Skeletal muscle cell (primary cell): ENCODE results near the gene MTA1.

ENCODE experiments used
- DNase-seq: peaks from one replicate; pipeline ENCODE4 v3.0.0-alpha.2; 2010; ENCODE audit warnings: low read depth
- H3K4me3 ChIP-seq: 2 replicates; pipeline ENCODE4 v1.5.1; 2011; ENCODE audit warnings: low read depth, mild to moderate bottlenecking, control low read depth, low read length, moderate library complexity

MTA1 gene

DNA sequence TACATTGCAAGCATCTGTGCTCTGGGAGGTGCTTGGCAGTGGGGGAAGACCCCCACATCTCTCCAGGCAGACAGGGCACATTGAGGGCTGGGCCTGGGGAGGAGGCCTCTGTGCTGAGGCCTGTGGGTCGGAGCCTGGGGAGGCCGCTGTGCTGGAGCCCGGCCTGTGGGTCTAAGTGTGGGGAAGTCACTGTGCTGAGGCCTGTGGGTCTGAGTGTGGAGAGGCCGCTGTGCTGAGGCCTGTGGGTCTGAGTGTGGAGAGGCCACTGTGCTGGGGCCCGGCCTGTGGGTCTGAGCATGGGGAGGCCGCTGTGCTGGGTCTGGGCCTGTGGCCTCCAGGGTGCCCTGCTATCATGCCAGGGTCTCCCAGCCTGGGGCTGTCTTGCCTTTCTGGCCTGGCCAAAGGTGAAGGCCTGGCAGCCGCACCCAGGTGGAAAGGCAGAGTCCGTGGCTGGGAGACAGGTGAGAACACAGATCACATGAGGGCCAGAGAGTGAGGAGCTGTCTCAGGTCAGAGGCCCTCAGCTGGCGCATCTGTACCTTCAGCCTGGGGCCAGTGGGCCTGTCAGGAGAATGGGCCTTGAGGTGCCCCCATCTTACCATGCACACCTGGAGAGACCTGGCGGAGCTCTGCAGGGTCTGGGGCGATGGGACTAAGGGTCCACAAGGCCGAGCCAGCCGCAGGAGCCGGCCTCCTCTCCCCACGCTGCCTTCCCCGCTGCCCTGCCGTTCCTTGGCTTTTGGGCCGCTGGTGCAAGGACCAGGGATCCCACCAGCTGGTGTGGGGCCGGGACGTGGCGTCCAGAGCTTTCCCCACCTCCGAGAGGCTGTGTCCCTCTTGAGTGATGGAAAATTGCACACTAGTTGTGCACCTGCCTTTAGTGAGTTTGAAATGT lies 36.4 kb downstream of the MTA1 start:
- no peak for DNase-seq
- H3K4me3 ChIP-seq, result no peak overlapping the region

DNA sequence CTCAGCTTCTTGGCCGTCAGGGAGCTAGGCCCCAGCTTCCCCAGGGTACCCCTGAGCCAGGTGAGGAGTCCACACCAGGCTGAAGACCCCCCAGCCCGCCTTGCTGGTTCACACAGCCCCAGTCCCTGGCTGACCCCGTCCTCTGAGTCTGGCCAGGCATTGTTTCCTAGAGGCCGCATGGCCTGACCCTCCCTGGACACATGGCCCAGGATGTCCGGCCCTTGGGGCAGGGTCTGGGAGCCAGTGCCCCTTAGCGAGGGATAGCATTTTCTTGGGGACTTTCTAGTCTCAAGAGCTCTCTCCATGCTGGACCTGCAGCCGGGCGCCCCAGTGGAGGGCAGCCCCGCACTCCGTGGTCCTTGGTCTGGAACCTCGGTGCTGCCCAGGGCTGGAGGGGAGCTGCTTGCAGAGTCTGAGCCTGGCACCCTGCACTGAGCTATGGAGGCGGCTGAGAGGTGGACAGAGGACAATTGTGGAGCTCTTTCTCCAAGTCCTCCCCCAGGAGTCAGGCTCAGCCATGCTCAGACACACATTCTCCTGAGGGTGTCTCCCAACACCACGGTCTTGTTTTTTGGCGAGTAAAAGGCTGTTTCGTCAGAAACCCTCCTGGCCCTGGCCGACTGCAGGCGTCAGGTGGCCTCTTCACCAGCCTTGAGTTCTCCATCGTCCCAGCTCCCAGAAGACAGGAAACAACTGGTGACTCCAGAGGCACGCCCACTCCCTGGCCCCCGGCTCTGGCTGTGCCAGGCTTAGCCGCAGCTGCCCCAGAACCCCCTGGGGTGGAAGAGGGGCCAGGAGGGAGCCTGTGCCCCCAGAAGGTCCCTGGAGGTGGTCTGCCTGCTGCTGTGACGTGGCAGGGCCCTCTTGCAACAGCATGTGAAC lies 37.4 kb downstream of the MTA1 start:
- no peak for DNase-seq
- no peak overlapping the region for H3K4me3 ChIP-seq

DNA sequence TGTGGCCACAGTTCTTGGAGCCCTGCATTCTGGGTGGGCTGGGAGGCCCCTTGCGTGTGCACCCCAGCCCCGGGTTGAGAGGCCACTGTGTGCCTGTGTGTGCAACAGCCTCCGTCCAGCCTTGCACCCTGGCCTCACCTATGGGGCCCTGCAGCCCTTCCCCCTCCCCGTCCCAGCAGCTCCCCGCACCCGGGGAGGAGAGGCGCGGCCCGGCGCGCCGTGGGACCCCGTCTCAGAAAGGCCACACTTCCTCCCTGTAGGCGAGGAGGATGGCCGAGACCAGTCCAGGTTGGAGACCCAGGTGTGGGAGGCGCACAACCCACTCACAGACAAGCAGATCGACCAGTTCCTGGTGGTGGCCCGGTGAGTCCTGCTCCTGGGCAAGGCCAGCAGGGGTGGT lies 38.4 kb downstream of the MTA1 start:
- no peak for DNase-seq
- H3K4me3 ChIP-seq, result no peak overlapping the region

DNA sequence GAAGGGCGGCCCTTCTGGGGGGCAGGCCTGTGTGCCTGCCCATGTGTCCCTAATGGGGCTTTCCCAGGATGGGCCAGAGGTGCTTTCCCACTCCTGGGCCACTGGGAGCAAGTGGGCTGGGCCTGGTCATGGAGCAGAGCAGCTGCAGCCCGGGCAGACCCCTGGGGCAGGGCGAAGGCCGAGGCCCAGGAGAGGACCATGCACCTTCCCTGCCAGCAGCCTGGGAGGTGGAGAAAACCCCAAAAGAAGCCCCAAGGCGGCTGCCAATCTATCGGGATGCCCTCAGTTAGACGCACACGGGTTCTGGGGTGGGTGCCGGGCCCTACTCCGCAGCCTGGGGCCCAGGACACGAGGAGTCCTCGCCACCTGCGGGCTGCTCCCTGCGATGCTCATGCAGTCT lies 38.9 kb downstream of the MTA1 start:
- no peak for DNase-seq
- no peak overlapping the region for H3K4me3 ChIP-seq

DNA sequence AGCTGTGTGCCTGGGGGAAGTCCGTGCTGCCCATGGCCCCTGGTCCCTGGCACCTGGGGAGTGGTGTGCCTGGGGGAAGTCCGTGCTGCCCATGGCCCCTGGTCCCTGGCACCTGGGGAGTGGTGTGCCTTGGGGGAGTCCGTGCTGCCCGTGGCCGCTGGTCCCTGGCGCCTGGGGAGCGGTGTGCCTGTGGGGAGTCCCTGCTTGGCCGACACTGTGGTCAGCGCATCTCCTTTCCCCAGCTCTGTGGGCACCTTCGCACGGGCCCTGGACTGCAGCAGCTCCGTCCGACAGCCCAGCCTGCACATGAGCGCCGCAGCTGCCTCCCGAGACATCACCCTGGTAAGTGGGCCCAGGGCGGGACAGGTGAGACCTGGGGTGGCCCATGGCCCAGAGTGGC lies 40.5 kb downstream of the MTA1 start:
- DNase-seq, result no peak
- no peak overlapping the region for H3K4me3 ChIP-seq

DNA sequence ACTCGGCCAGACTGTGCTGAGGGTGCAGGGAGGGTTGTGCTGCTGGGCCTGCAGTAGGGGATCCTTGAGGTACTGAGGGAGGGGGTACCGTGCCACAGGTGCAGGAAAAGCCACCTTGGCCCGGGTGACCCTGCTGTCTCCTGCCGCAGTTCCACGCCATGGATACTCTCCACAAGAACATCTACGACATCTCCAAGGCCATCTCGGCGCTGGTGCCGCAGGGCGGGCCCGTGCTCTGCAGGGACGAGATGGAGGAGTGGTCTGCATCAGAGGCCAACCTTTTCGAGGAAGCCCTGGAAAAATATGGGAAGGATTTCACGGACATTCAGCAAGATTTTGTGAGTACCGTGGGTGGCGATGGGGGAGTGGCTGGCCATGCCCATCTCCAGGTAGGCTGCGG lies 41.0 kb downstream of the MTA1 start:
- DNase-seq, result no peak
- H3K4me3 ChIP-seq, result no peak overlapping the region

DNA sequence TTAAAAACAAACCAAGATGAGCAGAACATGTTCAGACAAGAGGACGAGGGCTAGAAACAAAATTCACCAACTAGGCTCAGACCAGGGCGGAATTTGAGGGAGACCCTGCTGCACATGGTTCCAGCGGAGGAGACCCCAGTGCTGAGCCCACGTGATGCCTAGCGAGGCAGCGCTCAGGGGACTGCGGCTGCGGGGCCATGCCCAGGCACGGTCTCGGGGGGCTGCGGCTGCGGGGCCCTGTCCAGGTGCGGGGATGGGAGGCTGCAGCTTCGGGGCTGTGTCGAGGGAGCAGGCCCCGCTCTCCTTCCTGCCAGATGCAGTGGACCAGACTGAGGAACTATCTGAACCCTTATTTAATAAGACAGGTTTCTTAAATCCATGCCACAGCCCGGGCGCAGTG lies 42.3 kb downstream of the MTA1 start:
- no peak overlapping the region for H3K4me3 ChIP-seq
- DNase-seq, result no peak

DNA sequence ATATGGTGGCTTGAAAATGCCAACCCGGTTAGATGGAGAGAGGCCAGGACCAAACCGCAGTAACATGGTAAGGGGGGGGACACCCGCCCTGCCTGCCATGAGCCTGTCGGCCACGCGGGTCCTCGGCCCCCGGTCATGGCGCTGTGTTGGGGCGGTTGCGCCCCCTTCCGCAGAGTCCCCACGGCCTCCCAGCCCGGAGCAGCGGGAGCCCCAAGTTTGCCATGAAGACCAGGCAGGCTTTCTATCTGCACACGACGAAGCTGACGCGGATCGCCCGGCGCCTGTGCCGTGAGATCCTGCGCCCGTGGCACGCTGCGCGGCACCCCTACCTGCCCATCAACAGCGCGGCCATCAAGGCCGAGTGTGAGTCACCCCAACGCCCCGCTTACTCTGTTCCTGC lies 44.9 kb downstream of the MTA1 start:
- DNase-seq, result no peak
- no peak overlapping the region for H3K4me3 ChIP-seq

DNA sequence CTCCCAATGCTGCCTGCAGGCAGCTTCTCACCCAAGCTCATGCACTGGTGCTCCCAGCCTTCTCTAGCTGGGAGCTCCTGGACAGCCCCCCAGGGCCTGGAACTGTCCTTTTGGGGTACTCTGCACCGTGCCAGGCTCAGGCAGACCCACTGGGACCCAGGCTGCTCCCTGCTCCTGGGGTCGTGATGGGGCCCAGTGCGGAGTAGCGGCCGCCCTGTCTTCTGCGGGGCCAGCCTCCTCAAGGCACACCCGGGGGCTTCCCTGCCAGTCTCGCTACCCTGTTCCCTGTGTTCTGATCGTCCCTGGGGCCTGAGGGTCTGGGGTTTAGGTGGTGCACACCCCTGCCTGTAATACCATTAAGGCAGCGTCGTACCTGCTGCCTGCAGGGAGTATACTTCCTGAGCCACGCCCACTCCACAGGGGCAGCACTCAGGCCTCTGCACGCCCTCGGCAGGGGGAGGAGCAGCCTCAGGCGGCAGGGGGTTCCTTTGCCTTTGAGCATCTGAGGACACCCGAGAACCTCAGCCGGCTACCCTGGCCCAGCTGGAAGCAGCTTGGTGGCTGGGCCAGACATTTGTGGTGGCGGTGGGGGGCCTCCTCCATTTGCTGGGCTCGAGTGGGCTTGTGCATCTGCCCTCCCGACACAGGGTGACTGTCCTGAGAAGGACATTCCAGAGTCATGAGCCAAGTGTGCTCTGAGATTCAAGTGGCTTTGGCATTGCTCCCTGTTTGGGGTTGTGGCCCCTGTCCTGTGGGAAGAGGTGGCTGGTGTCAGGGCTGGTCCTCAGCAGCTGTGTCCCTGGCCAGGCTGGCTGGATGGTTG lies 45.8 kb downstream of the MTA1 start:
- DNase-seq, result no peak
- no peak overlapping the region for H3K4me3 ChIP-seq

DNA sequence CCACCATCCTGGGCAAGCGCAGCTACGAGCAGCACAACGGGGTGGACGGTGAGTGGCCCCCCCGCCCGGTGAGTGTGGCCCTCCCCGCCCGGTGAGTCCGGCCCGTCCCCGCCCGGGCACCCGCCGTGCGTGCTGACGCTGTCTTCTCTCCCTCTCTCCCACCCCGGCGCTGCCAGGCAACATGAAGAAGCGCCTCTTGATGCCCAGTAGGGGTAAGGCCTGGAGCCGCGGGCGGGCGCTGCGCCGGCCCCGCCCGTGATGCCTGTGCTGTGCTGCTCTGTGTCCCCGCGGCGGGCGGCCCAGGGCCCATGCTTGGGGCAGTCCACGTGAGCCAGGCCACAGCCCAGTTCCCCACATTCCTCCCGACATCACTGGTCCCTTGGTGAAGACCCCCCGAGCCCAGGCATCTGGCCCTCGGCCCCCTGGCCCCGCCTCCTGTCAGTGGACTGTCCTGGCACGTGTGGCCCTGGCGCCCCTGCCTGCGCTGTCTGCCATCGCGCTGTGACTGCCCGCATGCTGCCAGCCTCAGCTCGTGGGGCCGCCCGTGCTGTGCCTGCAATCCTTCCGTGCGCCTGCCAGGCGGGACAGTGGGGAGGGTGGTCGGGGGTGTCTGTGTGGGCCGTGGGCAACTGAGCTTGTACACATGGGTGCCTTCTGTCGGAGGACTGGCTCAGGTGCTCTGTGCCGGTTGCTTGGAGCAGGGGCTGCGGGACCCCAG lies 47.1 kb downstream of the MTA1 start:
- no peak for DNase-seq
- H3K4me3 ChIP-seq, result no peak overlapping the region

DNA sequence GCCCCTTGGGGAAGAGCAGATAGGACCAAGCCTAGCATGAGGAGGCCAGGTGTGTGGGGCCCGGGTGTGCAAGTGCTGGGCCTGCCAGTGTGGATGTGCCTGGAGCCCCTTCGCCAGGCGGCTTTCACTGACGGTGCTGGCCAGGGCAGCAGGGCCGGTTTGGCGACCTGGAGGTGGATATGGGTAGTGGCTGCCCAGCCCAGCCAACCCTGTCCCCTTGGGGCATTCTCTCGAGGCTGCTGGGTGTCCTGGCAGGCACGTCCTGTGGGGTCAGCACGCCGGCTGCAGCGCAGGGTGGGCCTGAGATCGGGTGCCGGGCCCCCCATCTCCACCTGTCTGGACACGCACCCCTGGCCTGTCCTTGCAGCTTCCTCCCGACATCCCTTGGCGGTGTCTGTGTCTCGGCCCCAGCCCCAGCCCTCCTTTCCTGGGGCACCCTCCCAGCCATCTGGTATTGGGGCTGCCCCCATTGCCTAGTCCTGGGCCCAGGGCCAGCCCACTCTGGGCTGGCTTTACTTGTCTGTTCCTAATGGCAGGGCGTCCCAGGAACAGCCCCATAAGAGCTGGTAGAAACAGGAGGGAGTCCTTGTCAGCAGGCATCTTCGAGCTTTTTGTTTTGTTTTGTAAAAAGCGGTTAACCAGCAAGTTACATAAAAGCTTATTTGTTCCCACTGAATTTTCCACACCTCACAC lies 47.8 kb downstream of the MTA1 start:
- DNase-seq, result no peak
- no peak overlapping the region for H3K4me3 ChIP-seq

DNA sequence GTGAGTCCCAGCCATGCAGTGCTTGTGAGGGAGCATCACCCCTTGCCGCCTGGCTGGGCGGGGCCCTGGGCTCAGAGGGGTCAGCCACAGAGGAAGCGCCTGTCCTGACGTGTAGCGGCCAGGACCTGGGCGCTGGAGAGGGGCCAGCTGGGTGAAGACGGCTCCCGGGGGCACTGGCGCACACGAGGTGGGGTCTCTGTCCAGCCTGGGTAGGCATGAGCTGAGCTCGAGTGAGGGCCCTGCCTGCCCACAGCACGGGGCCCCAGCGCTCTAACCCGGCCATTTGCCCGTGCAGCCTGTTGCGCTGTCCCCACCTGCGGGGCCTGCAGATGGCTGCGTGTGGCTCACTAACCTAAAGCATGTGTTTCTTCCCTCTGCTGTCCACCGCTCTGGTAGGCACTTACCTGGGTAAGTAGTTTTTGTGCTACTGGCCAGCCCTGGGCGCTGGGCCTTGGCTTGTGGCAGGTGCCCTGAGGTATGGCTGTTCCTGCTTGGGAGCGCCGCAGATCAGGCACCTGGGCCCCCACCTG lies 48.4 kb downstream of the MTA1 start:
- H3K4me3 ChIP-seq, result no peak overlapping the region
- DNase-seq, result no peak

DNA sequence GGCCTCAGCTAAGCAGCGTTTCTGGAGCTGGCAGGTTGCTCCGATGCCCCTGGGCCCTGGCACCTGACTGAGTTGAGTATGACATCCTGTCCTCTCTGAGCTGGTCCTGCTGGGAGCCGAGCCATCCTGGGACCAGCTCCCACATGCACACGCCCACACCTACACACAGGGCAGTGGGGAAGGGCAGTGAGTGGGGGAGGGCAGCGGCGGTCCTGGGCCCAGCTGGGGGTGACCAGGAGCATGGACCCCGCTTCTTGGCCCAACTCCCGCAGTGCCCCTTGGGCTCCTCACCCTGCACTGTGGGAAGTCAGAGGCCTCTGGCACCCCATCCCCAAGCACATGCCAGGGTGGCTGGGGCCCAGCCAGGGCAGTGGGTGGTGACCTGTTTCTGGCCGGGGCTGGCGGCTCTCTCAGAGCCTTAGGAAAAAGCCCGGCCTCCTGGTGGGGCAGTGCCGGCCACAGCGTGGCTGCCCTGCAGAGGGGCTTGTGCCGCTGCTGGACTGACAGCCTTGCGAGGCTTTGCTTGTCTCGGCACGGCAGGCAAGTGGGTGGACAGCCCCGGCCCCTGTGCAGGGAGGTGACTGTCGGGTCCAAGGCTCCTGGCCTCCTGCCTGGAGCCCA lies 49.1 kb downstream of the MTA1 start:
- no peak for DNase-seq
- H3K4me3 ChIP-seq, result no peak overlapping the region

DNA sequence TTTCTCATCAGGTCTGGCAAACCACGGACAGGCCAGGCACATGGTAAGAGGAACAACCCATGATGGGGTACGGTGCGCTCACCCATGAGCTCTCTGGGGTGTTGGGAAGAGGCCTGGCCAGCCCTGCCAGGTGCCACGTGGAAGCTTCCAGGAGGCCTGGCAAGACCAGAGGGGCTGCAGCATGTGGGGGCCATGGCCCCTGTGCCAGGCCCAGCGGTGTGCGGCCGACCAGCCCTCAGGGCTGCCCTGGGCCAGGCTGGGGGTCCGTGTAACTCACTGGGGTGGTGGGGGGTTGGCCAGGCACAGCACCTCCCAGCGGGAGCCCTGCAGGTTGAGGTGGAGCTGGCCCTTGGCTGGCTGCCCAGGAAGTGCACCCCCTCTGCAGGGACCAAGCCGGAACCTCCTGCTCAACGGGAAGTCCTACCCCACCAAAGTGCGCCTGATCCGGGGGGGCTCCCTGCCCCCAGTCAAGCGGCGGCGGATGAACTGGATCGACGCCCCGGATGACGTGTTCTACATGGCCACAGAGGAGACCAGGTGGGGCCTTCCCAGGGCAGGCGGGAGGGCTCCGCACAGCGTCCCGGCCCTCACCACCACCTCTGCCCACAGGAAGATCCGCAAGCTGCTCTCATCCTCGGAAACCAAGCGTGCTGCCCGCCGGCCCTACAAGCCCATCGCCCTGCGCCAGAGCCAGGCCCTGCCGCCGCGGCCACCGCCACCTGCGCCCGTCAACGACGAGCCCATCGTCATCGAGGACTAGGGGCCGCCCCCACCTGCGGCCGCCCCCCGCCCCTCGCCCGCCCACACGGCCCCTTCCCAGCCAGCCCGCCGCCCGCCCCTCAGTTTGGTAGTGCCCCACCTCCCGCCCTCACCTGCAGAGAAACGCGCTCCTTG lies 50.1 kb downstream of the MTA1 start:
- no peak for DNase-seq
- H3K4me3 ChIP-seq, result no peak overlapping the region

DNA sequence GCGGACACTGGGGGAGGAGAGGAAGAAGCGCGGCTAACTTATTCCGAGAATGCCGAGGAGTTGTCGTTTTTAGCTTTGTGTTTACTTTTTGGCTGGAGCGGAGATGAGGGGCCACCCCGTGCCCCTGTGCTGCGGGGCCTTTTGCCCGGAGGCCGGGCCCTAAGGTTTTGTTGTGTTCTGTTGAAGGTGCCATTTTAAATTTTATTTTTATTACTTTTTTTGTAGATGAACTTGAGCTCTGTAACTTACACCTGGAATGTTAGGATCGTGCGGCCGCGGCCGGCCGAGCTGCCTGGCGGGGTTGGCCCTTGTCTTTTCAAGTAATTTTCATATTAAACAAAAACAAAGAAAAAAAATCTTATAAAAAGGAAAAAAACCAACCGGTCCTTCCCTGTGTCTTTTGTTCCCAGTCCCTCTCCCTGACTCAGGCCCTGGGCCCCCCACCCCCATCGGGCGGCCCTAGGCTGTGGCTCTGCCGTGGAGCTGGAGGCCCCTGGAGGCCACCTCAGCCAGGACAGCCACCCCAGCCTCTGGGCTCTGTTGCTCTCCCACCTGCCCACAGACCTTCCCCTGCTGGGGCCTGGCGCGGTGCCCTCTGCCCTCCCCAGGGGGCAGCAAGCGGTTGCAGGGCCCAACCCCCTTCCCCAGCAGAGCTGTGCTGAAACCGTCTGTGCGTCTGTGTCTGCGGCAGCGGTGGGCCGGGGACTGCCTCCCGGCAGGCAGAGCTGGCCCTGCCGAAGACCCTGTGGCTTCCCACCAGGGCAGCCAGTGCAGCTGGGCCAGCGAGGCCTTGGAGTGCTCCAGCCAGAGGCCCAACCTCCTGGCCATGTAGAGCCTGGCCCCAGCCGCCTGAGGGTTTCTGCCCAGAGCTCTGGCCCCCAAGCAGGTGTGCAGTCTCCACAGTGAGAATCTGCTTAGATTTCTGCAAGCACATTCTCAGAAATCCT lies 51.0 kb downstream of the MTA1 start:
- no peak for DNase-seq
- no peak overlapping the region for H3K4me3 ChIP-seq

DNA sequence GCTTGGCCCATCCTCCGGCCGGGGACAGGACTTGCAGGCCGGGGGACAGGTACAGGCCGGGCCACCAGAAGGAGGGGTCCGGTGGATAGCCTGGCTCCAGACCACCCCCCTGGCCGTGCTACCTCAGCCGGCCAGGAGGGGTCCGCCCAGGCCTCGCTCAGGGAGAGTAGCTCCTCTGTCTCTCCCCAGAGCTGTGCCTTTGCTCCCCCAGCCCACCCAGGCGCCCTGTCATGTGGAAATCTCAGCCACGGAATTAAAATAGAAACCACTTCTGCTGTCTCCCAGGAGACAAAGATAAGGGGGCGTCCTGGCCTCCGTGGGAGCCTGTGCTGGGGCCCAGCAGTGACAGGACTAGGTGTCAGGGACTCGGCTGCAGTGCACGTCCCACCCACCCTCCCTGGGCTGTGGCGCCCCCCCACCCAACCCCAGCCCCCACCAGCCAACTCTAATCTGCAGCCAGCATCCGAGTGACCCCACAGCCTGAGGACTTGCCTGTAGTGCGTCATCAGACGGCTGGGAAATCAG lies 51.7 kb downstream of the MTA1 start:
- DNase-seq, result no peak
- no peak overlapping the region for H3K4me3 ChIP-seq
